H1 (cell line): ENCODE measurements around the gene SPACA5.
"Not testable (repeated sequence)": the region's sequence is repeated elsewhere in the genome, so short reads cannot be mapped to it uniquely, and the experiment has no call there.

Experiments used
- EP300 ChIP-seq, 2 experiments: IDR thresholded peaks; 1 replicate in 1 of 2; 2 replicates in 1 of 2; pipeline ENCODE4 v1.6.1; 2011 to 2012; ENCODE audit warnings: low read depth in 2 of 2, low read length in 2 of 2, mild to moderate bottlenecking in 2 of 2, borderline replicate concordance in 1 of 2, inconsistent platforms in 1 of 2, moderate library complexity in 1 of 2
- EZH2 ChIP-seq: fragments of 200-600 bp; sonication (generic); IDR thresholded peaks from 2 replicates; pipeline ENCODE4 v1.7.1; 2012; ENCODE audit warnings: low read depth, mild to moderate bottlenecking, moderate library complexity, low read length, inconsistent platforms; ENCODE audit not compliant: severe bottlenecking
- POLR2A ChIP-seq, 2 experiments: IDR thresholded peaks; 1 replicate in 1 of 2; 2 replicates in 1 of 2; pipeline ENCODE4 v1.6.1; 2011; ENCODE audit warnings: low read depth in 2 of 2, low read length in 2 of 2, mild to moderate bottlenecking in 2 of 2; ENCODE audit errors: control extremely low read depth in 1 of 2
- SP1 ChIP-seq: IDR thresholded peaks from 2 replicates; pipeline ENCODE4 v1.6.1; 2011; ENCODE audit warnings: low read depth, low read length
- TAF1 ChIP-seq: IDR thresholded peaks from 2 replicates; pipeline ENCODE4 v1.6.1; 2011; ENCODE audit warnings: mild to moderate bottlenecking, low read depth, low read length

DNA sequence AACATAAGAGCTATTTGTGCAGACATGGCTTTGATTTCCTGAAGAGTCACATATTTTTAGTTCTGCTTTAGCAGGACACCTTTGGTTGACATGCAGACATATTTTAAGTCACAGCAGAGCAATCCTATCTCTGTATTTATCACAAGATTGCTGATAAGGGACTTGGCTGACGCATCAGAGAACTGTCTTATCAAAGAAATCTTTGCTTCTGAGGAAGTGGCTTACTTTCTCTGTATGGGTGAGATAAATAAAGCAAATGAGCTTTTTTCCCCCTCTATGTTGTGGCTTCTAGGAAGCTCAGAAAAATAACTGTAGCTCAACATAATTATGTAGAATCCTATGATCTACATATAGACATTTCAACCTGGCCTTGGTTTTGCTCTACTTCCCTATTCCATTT is 13.1 kb downstream of the SPACA5 start:
- TF ChIP-seq POLR2A (IDR thresholded peaks at IDR 0.05; ENCODE audit: control extremely low read depth in 1 of 2, low read depth in 2 of 2, low read length in 2 of 2); TAF1; EZH2; EP300 (IDR thresholded peaks at IDR 0.05; ENCODE audit: borderline replicate concordance in 1 of 2, low read depth in 2 of 2, low read length in 2 of 2); SP1: not testable (repeated sequence)
